HFFc6 (cell line): ENCODE results near the gene CPVL. TPM values are rescaled to one million over a fixed set of nuclear protein-coding genes. Genes with fewer than 3 reads are reported as not detected.

Experiments
- DNase-seq: peaks from one replicate; pipeline ENCODE4 v3.0.0-alpha.2; 2018
- H3K27ac Mint-ChIP-seq: 2 replicates; pipeline ENCODE4 v1.8.0; 2020; ENCODE audit warnings: mild to moderate bottlenecking, mixed read lengths
- H3K27me3 Mint-ChIP-seq: 2 replicates; pipeline ENCODE4 v1.8.0; 2021; ENCODE audit warnings: mild to moderate bottlenecking, moderate library complexity, mixed read lengths; ENCODE audit not compliant: insufficient read depth
- H3K36me3 Mint-ChIP-seq: 2 replicates; pipeline ENCODE4 v1.8.0; 2021; ENCODE audit warnings: low read depth, mixed read lengths
- H3K4me1 Mint-ChIP-seq: 2 replicates; pipeline ENCODE4 v1.8.0; 2020; ENCODE audit warnings: low read depth, mixed read lengths
- H3K4me3 Mint-ChIP-seq: 2 replicates; pipeline ENCODE4 v1.8.0; 2020; ENCODE audit warnings: mild to moderate bottlenecking, moderate library complexity, mixed read lengths
- H3K9me3 Mint-ChIP-seq: 2 replicates; pipeline ENCODE4 v1.8.0; 2020; ENCODE audit warnings: mild to moderate bottlenecking, mixed read lengths
- CTCF ChIP-seq: fragments of 200-600 bp; sonication (generic); IDR thresholded peaks from 2 replicates; pipeline ENCODE4 v1.5.0; 2021; ENCODE audit warnings: antibody characterized with exemption, mild to moderate bottlenecking
- total RNA-seq, 6 experiments: library from RNA; stranded (reverse); fragmentation: NEBNext Ultra II Directional; extraction: Animal tissue kit (Norgen Biotek cat#: 25700); gene quantifications; 2 replicates in 1 of 6; 3 replicates in 5 of 6; pipeline ENCODE4 v1.2.3, GENCODE V29; 2021

The CPVL gene
- total RNA-seq, 6 experiments from 2014 or later: not detected

GRCh38 chr7:29147821-29148220, 1.5 kb upstream of the CPVL start:
- no peak for DNase-seq
- Mint-ChIP-seq H3K36me3 (no peaks in the 10 kb centered on the region), H3K27ac (no peak overlapping the region), H3K27me3 (peaks cover 22% of the 10 kb centered on the region), H3K9me3 (no peaks in the 10 kb centered on the region; the same call in 1 of the 2 replicates), H3K4me1 (no peaks in the 10 kb centered on the region; the same call in 1 of the 2 replicates), H3K4me3 (no peak overlapping the region)
- TF ChIP-seq CTCF: no peak

DNA sequence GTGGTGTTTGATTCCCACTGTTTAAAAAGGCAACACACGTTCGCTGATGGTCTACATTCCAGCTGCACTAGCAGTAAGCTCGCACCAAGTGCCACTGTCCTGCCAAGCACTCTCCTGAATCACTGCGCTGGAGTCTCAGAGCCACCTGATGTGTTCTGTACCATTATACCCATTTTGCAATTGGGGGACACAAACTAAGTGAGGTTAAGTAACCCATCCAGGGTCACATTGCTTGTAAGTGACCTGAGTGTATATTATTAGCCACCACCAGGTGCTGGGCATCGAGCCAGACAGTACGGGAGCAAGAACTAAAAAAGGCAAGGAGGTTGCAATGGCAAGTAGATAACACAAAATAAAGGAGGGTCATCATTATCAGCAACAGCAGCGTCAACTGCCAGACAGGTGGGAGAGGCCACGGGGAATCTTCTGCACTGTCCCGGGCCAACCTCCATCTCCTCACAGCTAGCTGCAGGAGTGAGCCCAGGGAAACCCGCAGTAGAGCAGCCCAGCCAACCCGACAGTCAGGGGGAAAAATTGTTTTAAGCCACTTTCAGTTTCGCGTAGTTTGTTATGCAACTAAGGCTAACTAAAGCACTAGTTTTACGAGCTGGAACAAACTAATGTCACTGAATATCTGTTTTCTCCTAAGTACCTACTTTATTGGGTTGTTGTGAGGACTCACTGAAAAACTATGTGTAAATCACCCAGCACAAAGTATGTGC, 712 bp upstream of the CPVL start:
- Mint-ChIP-seq H3K27ac (no peak overlapping the region), H3K36me3 (no peaks in the 10 kb centered on the region), H3K9me3 (no peaks in the 10 kb centered on the region; the same call in 1 of the 2 replicates), H3K4me3 (no peak overlapping the region; the same call in 1 of the 2 replicates), H3K27me3 (peaks cover 17% of the 10 kb centered on the region), H3K4me1 (no peaks in the 10 kb centered on the region; the same call in 1 of the 2 replicates)
- peak; percentile 10 for DNase-seq
- TF ChIP-seq CTCF: no peak

DNA sequence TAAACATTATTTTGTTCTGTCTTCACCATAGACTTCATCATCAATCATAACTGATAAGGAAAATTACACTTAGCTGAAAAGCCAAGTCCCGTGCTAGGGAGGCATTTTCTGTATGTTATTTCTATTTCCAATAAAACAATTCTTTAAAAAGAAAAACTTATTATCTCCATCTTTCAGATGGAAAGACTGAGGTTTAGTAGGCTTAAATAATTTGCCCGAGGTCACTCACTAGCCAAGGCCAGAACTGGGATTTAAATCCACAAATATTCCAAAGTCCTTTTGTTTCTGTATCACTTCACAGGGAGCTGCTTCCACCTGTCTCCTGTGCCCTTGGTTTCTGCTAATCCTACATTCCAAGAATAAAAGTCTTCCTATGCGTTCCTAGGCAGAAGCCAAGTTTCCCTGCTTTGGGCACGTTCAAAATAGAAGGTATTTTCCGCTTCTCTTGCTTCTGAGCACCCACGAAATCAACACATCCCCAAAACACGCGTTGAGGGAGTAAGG, 732 bp downstream of the CPVL start:
- Mint-ChIP-seq H3K27ac (no peak overlapping the region), H3K4me1 (no peaks in the 10 kb centered on the region; the same call in 1 of the 2 replicates), H3K36me3 (no peaks in the 10 kb centered on the region), H3K4me3 (no peak overlapping the region), H3K27me3 (peaks cover 16% of the 10 kb centered on the region), H3K9me3 (no peaks in the 10 kb centered on the region; the same call in 1 of the 2 replicates)
- no peak for TF ChIP-seq CTCF
- DNase-seq: no peak

GRCh38 chr7:29143751-29144150, 2.6 kb downstream of the CPVL start:
- H3K27me3 Mint-ChIP-seq: peaks cover 12% of the 10 kb centered on the region
- no peaks in the 10 kb centered on the region for H3K36me3 Mint-ChIP-seq
- no peak overlapping the region for H3K27ac Mint-ChIP-seq
- H3K4me3 Mint-ChIP-seq: no peak overlapping the region
- no peak for TF ChIP-seq CTCF
- DNase-seq: no peak
- no peaks in the 10 kb centered on the region; the same call in 1 of the 2 replicates for H3K4me1 Mint-ChIP-seq
- no peaks in the 10 kb centered on the region for H3K9me3 Mint-ChIP-seq

DNA sequence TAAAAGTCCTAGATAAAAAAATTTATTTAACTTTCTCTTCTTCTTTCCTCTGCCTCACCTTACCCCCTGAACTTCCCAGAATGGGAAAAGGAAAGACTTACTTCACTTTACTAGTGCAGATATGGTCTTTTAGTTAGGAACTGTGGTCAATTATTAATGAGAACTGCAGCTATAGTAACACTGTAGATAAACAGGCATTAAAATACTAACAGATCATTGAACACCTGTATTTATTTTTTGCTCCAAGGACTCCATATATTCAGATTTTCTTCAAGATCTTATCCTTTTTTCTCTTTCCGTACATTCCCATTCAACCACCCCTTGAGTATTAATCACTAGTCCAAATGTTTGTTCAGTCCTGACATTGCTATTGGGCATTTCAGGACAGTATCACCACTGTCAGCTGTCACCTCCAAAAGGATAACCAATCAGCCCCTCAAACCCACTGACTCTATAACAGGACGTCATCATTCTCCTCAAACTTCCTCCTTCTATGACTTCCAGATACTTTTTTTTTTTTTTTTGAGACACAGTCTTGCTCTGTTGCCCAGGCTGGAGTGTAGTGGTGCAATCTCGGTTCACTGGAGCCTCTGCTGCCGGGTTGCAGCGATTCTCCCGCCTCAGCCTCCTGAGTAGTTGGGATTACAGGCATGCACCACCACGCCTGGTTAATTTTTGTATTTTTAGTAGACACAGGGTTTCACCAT, 4.2 kb downstream of the CPVL start:
- Mint-ChIP-seq H3K4me3 (no peak overlapping the region), H3K36me3 (no peaks in the 10 kb centered on the region), H3K4me1 (no peaks in the 10 kb centered on the region; the same call in 1 of the 2 replicates), H3K27ac (no peak overlapping the region), H3K27me3 (peaks cover 5% of the 10 kb centered on the region), H3K9me3 (no peaks in the 10 kb centered on the region)
- no peak for DNase-seq
- TF ChIP-seq CTCF: no peak
